Central memory CD8-positive, alpha-beta T cell (primary cell): ENCODE data around the gene SYNPO2L.
"Not testable (repeated sequence)": the region's sequence is repeated elsewhere in the genome, so short reads cannot be mapped to it uniquely, and the experiment has no call there.

Experiments
- ATAC-seq: fragments of 150-1000 bp; cut with Tn5 transposase; replicated peaks from 2 replicates; pipeline ENCODE4 v1.10.0; 2022; ENCODE audit warnings: mild to moderate bottlenecking, moderate FRiP score, moderate number of reproducible peaks; ENCODE audit not compliant: poor library complexity, severe bottlenecking; ENCODE audit errors: extremely low read depth
- DNase-seq, 2 donors: peaks; one replicate each; pipeline ENCODE4 v3.0.0; 2021; ENCODE audit warnings: low spot score in 2 of 2
- H3K27ac Mint-ChIP-seq: one replicate; pipeline ENCODE4 v1.8.0; 2022; ENCODE audit warnings: low read depth, mild to moderate bottlenecking, moderate library complexity, mixed read lengths
- H3K27me3 Mint-ChIP-seq: one replicate; pipeline ENCODE4 v1.8.0; 2022; ENCODE audit warnings: mixed read lengths
- H3K36me3 Mint-ChIP-seq: one replicate; pipeline ENCODE4 v1.8.0; 2022; ENCODE audit warnings: mild to moderate bottlenecking, moderate library complexity, mixed read lengths; ENCODE audit not compliant: insufficient read depth
- H3K4me1 Mint-ChIP-seq: one replicate; pipeline ENCODE4 v1.8.0; 2022; ENCODE audit warnings: mixed read lengths
- H3K4me3 Mint-ChIP-seq: one replicate; pipeline ENCODE4 v1.8.0; 2022; ENCODE audit warnings: mild to moderate bottlenecking, moderate library complexity, mixed read lengths
- H3K9me3 Mint-ChIP-seq: one replicate; pipeline ENCODE4 v1.8.0; 2022; ENCODE audit warnings: mixed read lengths

SYNPO2L gene, protein sequence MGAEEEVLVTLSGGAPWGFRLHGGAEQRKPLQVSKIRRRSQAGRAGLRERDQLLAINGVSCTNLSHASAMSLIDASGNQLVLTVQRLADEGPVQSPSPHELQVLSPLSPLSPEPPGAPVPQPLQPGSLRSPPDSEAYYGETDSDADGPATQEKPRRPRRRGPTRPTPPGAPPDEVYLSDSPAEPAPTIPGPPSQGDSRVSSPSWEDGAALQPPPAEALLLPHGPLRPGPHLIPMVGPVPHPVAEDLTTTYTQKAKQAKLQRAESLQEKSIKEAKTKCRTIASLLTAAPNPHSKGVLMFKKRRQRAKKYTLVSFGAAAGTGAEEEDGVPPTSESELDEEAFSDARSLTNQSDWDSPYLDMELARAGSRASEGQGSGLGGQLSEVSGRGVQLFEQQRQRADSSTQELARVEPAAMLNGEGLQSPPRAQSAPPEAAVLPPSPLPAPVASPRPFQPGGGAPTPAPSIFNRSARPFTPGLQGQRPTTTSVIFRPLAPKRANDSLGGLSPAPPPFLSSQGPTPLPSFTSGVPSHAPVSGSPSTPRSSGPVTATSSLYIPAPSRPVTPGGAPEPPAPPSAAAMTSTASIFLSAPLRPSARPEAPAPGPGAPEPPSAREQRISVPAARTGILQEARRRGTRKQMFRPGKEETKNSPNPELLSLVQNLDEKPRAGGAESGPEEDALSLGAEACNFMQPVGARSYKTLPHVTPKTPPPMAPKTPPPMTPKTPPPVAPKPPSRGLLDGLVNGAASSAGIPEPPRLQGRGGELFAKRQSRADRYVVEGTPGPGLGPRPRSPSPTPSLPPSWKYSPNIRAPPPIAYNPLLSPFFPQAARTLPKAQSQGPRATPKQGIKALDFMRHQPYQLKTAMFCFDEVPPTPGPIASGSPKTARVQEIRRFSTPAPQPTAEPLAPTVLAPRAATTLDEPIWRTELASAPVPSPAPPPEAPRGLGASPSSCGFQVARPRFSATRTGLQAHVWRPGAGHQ

DNA sequence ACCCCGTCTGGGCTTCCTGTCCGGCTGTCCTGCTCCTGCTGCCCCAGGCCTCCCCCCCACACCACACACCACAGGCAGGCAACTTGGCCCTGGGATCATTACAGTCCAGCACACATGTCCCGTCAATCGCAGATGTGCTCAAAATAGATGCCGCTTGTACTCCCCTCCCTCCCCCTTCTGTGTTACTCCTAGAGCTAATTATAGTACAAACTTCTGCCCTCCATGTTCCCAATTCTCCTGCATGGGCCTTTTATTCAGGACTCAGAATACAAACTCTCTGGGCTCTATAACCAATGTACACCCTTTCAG, at the start of gene SYNPO2L:
Gene SYNPO2L (minus strand): TSS at position 40 of the 309 bp plus-strand sequence. CDS start 107 bp downstream, outside the sequence.
- Mint-ChIP-seq H3K36me3 (peaks cover 1% of the 10 kb centered on the region), H3K27me3 (no peaks in the 10 kb centered on the region), H3K4me1 (no peaks in the 10 kb centered on the region), H3K9me3 (no peaks in the 10 kb centered on the region), H3K4me3 (no peak within 1 kb of the TSS), H3K27ac (no peak within 1 kb of the TSS)
- no peak for ATAC-seq
- DNase-seq = no peak

GRCh38 chr10:73703924-73704323, 48.1 kb upstream of the SYNPO2L start:
- not testable (repeated sequence) for ATAC-seq, DNase-seq

DNA sequence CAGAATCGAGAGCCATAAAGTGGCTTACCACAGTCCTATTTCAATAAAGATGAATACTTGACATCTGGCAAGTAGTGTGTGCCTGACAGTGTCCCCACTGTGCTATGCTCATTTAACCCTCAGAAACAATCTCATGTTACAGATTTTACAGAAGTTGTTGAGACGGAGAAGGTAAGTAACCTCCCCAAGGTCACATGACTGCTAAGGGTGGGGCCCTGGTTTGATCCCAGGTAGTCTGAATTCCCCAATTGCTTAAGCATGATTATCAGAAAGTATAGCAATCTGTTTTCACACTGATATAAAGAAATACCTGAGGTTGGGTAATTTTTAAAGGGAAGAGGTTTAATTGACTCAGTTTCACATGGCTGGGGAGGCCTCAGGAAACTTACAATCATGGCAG, 43.0 kb upstream of the SYNPO2L start:
- H3K27me3 Mint-ChIP-seq, H3K4me3 Mint-ChIP-seq, H3K27ac Mint-ChIP-seq, H3K4me1 Mint-ChIP-seq, H3K9me3 Mint-ChIP-seq, ATAC-seq, DNase-seq: not testable (repeated sequence)
- peaks cover 11% of the 10 kb centered on the region for H3K36me3 Mint-ChIP-seq

More at GRCh38 chr10:73703924-73704323, 48.1 kb upstream of the SYNPO2L start:
- H3K27me3 Mint-ChIP-seq, H3K9me3 Mint-ChIP-seq, H3K4me1 Mint-ChIP-seq, H3K4me3 Mint-ChIP-seq, H3K27ac Mint-ChIP-seq: not testable (repeated sequence)
- H3K36me3 Mint-ChIP-seq = peaks cover 20% of the 10 kb centered on the region

DNA sequence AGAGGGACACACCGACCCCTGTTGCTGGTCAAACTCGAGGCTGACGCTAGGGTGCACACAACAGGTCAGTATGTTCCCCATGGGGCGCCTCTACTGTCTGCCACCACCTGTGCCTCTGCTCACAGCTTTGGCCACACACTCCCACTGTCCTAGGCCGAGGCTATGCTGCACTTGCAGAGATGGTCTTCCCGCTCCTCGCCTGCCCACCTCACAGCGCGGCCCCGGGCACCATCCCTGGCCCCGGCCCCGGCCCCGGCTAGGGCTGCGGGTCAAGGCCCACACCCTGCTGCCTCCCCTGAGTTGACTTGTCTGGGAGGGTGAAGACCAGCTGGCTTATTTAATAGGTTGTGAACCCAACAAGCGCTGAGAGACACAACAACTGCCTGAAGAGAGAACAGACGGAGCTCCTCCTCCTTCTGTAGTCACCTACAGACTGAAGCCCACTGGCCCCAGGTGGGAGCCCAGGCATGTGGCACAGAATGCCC, 41.9 kb upstream of the SYNPO2L start, which contains the start of gene AGAP5:
Gene AGAP5 (minus strand): TSS at position 435 of the 485 bp plus-strand sequence. CDS start 354 bp downstream, at position 81.
- not testable (repeated sequence) for H3K27ac Mint-ChIP-seq, H3K27me3 Mint-ChIP-seq, H3K9me3 Mint-ChIP-seq, DNase-seq, ATAC-seq, H3K36me3 Mint-ChIP-seq, H3K4me3 Mint-ChIP-seq, H3K4me1 Mint-ChIP-seq

GRCh38 chr10:73695302-73695701, 39.5 kb upstream of the SYNPO2L start:
- not testable (repeated sequence) for H3K36me3 Mint-ChIP-seq, DNase-seq, H3K4me3 Mint-ChIP-seq, ATAC-seq, H3K9me3 Mint-ChIP-seq, H3K4me1 Mint-ChIP-seq, H3K27ac Mint-ChIP-seq, H3K27me3 Mint-ChIP-seq

GRCh38 chr10:73690755-73691154, 34.9 kb upstream of the SYNPO2L start:
- not testable (repeated sequence) for H3K9me3 Mint-ChIP-seq

DNA sequence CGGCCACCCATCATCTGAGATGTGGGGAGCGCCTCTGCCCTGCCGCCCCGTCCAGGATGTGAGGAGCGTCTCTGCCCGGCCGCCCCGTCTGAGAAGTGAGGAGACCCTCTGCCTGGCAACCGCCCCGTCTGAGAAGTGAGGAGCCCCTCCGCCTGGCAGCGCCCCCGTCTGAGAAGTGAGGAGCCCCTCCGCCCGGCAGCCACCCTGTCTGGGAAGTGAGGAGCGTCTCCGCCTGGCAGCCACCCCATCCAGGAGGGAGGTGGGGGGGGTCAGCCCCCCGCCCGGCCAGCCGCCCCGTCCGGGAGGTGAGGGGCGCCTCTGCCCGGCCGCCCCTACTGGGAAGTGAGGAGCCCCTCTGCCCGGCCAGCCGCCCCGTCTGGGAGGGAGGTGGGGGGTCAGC, 33.8 kb upstream of the SYNPO2L start:
- H3K4me1 Mint-ChIP-seq, DNase-seq, H3K27ac Mint-ChIP-seq, H3K36me3 Mint-ChIP-seq, ATAC-seq, H3K9me3 Mint-ChIP-seq, H3K27me3 Mint-ChIP-seq, H3K4me3 Mint-ChIP-seq: not testable (repeated sequence)

More at GRCh38 chr10:73690755-73691154, 34.9 kb upstream of the SYNPO2L start:
- H3K4me1 Mint-ChIP-seq, ATAC-seq, H3K4me3 Mint-ChIP-seq, H3K27ac Mint-ChIP-seq, H3K27me3 Mint-ChIP-seq, DNase-seq, H3K36me3 Mint-ChIP-seq: not testable (repeated sequence)

GRCh38 chr10:73687641-73688040, 31.8 kb upstream of the SYNPO2L start:
- ATAC-seq, H3K4me1 Mint-ChIP-seq, H3K27ac Mint-ChIP-seq, H3K36me3 Mint-ChIP-seq, H3K9me3 Mint-ChIP-seq, H3K4me3 Mint-ChIP-seq, H3K27me3 Mint-ChIP-seq, DNase-seq: not testable (repeated sequence)

GRCh38 chr10:73674546-73674945, 18.7 kb upstream of the SYNPO2L start:
- H3K4me1 Mint-ChIP-seq, H3K36me3 Mint-ChIP-seq, H3K4me3 Mint-ChIP-seq, H3K9me3 Mint-ChIP-seq, DNase-seq, H3K27ac Mint-ChIP-seq, ATAC-seq, H3K27me3 Mint-ChIP-seq: not testable (repeated sequence)

DNA sequence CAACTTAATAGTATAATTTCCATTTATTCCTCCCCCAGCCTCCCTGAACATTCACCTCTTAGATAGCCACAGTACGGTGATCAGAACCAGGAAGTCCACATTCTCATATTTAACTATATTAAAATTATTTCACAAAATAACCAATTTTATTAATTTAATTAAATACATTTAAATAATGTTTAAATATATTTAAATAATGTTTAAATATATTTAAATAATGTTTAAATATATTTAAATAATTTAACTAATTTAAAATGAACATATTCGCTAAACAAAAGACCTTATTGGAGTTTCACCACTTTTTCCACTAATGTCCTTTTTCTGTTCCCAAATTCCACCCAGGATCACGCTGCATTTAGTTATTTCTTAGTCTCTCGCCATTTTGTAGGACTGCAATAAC, 12.5 kb upstream of the SYNPO2L start:
- H3K4me1 Mint-ChIP-seq = not testable (repeated sequence)

DNA sequence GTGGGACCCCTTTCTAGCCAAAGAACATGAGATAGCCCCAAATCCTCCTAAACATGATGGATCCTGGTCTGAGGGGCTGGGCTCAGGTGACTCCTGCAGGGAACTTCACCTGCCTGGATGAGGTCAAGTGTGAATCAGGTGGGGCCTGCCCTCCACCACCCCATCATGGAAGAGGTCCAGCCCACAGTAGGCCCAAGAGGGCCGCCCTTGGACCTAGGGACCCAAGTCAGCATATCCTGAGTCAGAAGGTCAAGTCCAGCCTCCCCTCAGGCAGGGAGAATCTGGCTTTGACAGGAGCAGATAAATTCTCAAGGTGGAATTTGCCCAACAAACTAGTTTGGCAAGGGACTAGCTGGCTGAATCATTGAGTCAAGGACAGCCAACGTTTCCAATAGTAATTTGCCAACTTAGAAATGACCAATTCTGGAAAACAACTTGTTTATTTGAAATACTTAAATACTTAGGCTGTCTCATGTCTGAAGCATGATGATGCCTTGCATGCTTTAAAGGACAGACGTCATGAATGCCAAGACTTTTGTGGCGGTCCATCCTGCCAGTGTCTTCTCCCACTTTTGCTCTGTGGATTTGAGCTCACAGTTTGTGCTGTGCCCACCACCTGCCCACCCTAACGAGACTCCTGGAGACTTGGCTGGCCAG, 10.5 kb upstream of the SYNPO2L start:
- H3K27ac Mint-ChIP-seq, H3K4me3 Mint-ChIP-seq, H3K4me1 Mint-ChIP-seq: not testable (repeated sequence)

More for the DNA sequence above, 12.5 kb upstream of the SYNPO2L start:
- H3K27me3 Mint-ChIP-seq, H3K36me3 Mint-ChIP-seq, ATAC-seq, H3K4me3 Mint-ChIP-seq, H3K27ac Mint-ChIP-seq, H3K9me3 Mint-ChIP-seq, DNase-seq: not testable (repeated sequence)

DNA sequence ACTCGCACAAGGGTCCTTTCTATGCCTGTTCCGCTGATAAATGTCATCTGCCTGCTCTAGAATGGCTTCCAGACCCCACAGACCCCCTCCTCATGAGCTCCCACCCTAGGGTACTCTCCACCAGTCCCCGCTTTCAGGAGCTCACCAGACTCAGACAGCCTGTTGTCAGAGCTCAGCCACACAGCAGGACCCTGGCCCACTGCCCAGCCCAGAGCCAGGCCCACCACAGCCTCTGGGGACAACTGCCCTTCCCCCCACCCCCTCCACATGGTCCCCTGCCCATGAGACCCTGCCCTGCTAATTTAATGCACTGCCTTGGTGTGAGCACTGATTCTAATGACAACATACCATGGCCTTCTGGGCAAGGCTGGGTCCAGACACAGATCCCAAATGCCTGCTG, 9.8 kb upstream of the SYNPO2L start:
- H3K36me3 Mint-ChIP-seq, DNase-seq, H3K9me3 Mint-ChIP-seq, H3K4me1 Mint-ChIP-seq, H3K27me3 Mint-ChIP-seq, H3K27ac Mint-ChIP-seq, H3K4me3 Mint-ChIP-seq, ATAC-seq: not testable (repeated sequence)

More for the DNA sequence above, 10.5 kb upstream of the SYNPO2L start:
- not testable (repeated sequence) for DNase-seq, H3K9me3 Mint-ChIP-seq, H3K36me3 Mint-ChIP-seq, ATAC-seq, H3K27me3 Mint-ChIP-seq
